Lower leg skin (tissue), 4 donors: ENCODE measurements around the gene PMP22. TPM values are rescaled to one million over a fixed set of nuclear protein-coding genes. Genes with fewer than 3 reads are reported as not detected.

ENCODE experiments used
- DNase-seq, 2 donors: peaks; one replicate each; pipeline ENCODE4 v3.0.0-alpha.2; 2019; ENCODE audit warnings: low spot score in 2 of 2
- H3K4me3 ChIP-seq: fragments of 200-600 bp; sonication (generic); 2 replicates; pipeline ENCODE4 v1.5.1; 2017; ENCODE audit warnings: mild to moderate bottlenecking, low read depth; ENCODE audit not compliant: poor library complexity, severe bottlenecking
- CTCF ChIP-seq, 3 donors: fragments of 450-650 bp; IDR thresholded peaks; one replicate each; pipeline ENCODE4 v1.5.1; 2016; ENCODE audit warnings: antibody characterized with exemption in 3 of 3, mild to moderate bottlenecking in 3 of 3, moderate library complexity in 2 of 3
- POLR2A ChIP-seq, 2 donors: fragments of 450-650 bp; IDR thresholded peaks; one replicate each; pipeline ENCODE4 v1.6.1; 2016 to 2017; ENCODE audit warnings: antibody characterized with exemption in 2 of 2, mild to moderate bottlenecking in 1 of 2, moderate library complexity in 1 of 2
- WGBS, 2 donors: methylation state at CpG; one replicate each; pipeline ENCODE4 v1.1.5; 2018; 5-methylcytosine and 5-hydroxymethylcytosine counted together
- intact Hi-C: fragments of 100-400 bp; cut with DNase I; formaldehyde crosslinking; loops from one replicate; pipeline ENCODE4 v1.15.0; 2023; ENCODE audit warnings: low total_unique reads
- total RNA-seq, 4 donors: library from RNA; depleted of rRNA; stranded (reverse); fragments of >200 nt; gene quantifications; one replicate each; pipeline ENCODE4 v1.1.0, GENCODE V29; 2016

The PMP22 gene
- total RNA-seq, 4 donors from 2014 or later = 34.9 to 120 (median 64.5) TPM

GRCh38 chr17:15238057-15238456 lies 27.1 kb downstream of the PMP22 start:
- intact Hi-C loops = no loop called here
- WGBS, 2 donors = 74 to 80% methylated on average over 2 of the region's 2 CpGs
- DNase-seq = no peak

DNA sequence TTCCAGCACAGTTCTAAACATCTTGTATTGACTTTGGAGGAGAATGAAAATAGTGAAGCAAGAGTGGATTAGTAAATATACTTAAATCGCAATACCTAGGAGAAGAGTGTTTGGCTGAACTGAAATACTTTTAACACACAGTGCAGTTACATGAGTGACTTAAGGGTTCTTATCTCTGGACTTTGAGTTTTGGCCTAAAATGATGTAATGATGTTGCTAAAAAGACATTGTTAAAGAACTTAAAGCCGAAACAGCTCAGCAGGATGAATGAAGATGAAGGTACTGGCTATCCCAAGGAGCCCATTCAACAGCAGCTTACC lies 28.1 kb downstream of the PMP22 start:
- 85 to 94% methylated on average over 2 of the region's 2 CpGs for WGBS, 2 donors
- no peak overlapping the region for H3K4me3 ChIP-seq
- TF ChIP-seq POLR2A (IDR thresholded peaks at IDR 0.05) = no peak
- no peak for TF ChIP-seq CTCF (IDR thresholded peaks at IDR 0.05)
- intact Hi-C loops = no loop called here
- no peak for DNase-seq

More at GRCh38 chr17:15238057-15238456, 27.1 kb downstream of the PMP22 start:
- H3K4me3 ChIP-seq = no peak overlapping the region
- no peak for TF ChIP-seq CTCF (IDR thresholded peaks at IDR 0.05)
- TF ChIP-seq POLR2A (IDR thresholded peaks at IDR 0.05) = no peak

GRCh38 chr17:15236281-15237105 lies 28.6 kb downstream of the PMP22 start:
- no peak overlapping the region for H3K4me3 ChIP-seq
- WGBS, 2 donors = 70 to 72% methylated on average over 10 of the region's 10 CpGs
- intact Hi-C loops = no loop called here
- no peak for DNase-seq
- TF ChIP-seq CTCF (IDR thresholded peaks at IDR 0.05) = no peak
- TF ChIP-seq POLR2A (IDR thresholded peaks at IDR 0.05) = no peak

GRCh38 chr17:15233971-15234370 lies 31.2 kb downstream of the PMP22 start:
- no peak for DNase-seq
- intact Hi-C loops = no loop called here
- TF ChIP-seq POLR2A (IDR thresholded peaks at IDR 0.05) = no peak
- TF ChIP-seq CTCF (IDR thresholded peaks at IDR 0.05) = no peak
- 80 to 81% methylated on average over 7 of the region's 7 CpGs for WGBS, 2 donors
- no peak overlapping the region for H3K4me3 ChIP-seq

- no peak for TF ChIP-seq POLR2A (IDR thresholded peaks at IDR 0.05)
- TF ChIP-seq CTCF (IDR thresholded peaks at IDR 0.05) = no peak
- DNase-seq = no peak
- intact Hi-C loops = no loop called here
- H3K4me3 ChIP-seq = no peak overlapping the region
- 76 to 77% methylated on average over 3 to 4 of the region's 4 CpGs for WGBS, 2 donors
These were observed 31.9 kb downstream of the PMP22 start for GRCh38 chr17:15233022-15233805.
